Cardiac muscle cell (in vitro differentiated cells and primary cell): ENCODE measurements around the gene ATP2B2. TPM values are rescaled to one million over a fixed set of nuclear protein-coding genes. Genes with fewer than 3 reads are reported as not detected.
A peak's percentile ranks its signal among the peaks of the same experiment; 100 is the strongest.

ENCODE experiments used
- DNase-seq, 2 donors: peaks; one replicate each; pipeline versions ENCODE4 v3.0.0 to v3.0.0-alpha.2; 2010 to 2017; ENCODE audit warnings: low read depth in 1 of 2, low spot score in 1 of 2
- H3K27ac ChIP-seq: fragments of 200-600 bp; sonication (generic); 2 replicates; pipeline ENCODE4 v1.5.1; 2016
- H3K27me3 ChIP-seq: fragments of 200-600 bp; sonication (generic); 2 replicates; pipeline ENCODE4 v1.6.0; 2016; ENCODE audit warnings: control low read depth
- H3K36me3 ChIP-seq: fragments of 200-600 bp; sonication (generic); 2 replicates; pipeline ENCODE4 v1.5.1; 2016; ENCODE audit warnings: control low read depth
- H3K4me1 ChIP-seq: fragments of 200-600 bp; sonication (generic); 2 replicates; pipeline ENCODE4 v1.8.1; 2017; ENCODE audit warnings: low read depth, mild to moderate bottlenecking, mixed run types
- H3K4me3 ChIP-seq: fragments of 200-600 bp; sonication (generic); 2 replicates; pipeline ENCODE4 v1.5.1; 2016; ENCODE audit warnings: mild to moderate bottlenecking
- H3K9me3 ChIP-seq: fragments of 200-600 bp; sonication (generic); 2 replicates; pipeline ENCODE4 v1.5.1; 2017; ENCODE audit warnings: low read depth, mild to moderate bottlenecking, control low read depth
- CTCF ChIP-seq: IDR thresholded peaks from 2 replicates; pipeline ENCODE4 v1.5.1; 2012; ENCODE audit warnings: low read depth, mild to moderate bottlenecking, low read length
- polyA plus RNA-seq: library from polyadenylated mRNA; unstranded; fragments of >200 nt; fragmentation: Nextera tagmentation; extraction: Ambion mirVana; gene quantifications from 2 replicates; pipeline ENCODE4 v1.2.1, GENCODE V29; 2016
- total RNA-seq: library from RNA; depleted of rRNA; stranded (reverse); fragments of >200 nt; gene quantifications from 2 replicates; pipeline ENCODE4 v1.2.3, GENCODE V29; 2016

ATP2B2 gene
- total and polyA plus RNA-seq, 2 experiments from 2014 or later: 0.22 to 0.77 TPM

- no peak overlapping the region for H3K27ac ChIP-seq
- no peak for TF ChIP-seq CTCF
- H3K4me1 ChIP-seq: no peaks in the 10 kb centered on the region
- no peaks in the 10 kb centered on the region for H3K36me3 ChIP-seq
- H3K27me3 ChIP-seq: no peaks in the 10 kb centered on the region
- DNase-seq: no peak
- no peak overlapping the region for H3K4me3 ChIP-seq
- H3K9me3 ChIP-seq: no peaks in the 10 kb centered on the region
These were observed 115.4 kb downstream of the ATP2B2 start for GRCh38 chr3:10389995-10390394.

- H3K27ac ChIP-seq: no peak overlapping the region
- no peak for DNase-seq
- no peak overlapping the region for H3K4me3 ChIP-seq
- no peaks in the 10 kb centered on the region for H3K36me3 ChIP-seq
- H3K27me3 ChIP-seq: no peaks in the 10 kb centered on the region
- H3K4me1 ChIP-seq: peaks cover 4% of the 10 kb centered on the region
- TF ChIP-seq CTCF: no peak
- H3K9me3 ChIP-seq: no peaks in the 10 kb centered on the region
These were observed 116.0 kb downstream of the ATP2B2 start for GRCh38 chr3:10389339-10389738.

GRCh38 chr3:10387881-10388609, 117.3 kb downstream of the ATP2B2 start:
- DNase-seq: peak; percentile 17 to 34
- no peaks in the 10 kb centered on the region for H3K27me3 ChIP-seq
- no peak for TF ChIP-seq CTCF

GRCh38 chr3:10386121-10386520, 119.3 kb downstream of the ATP2B2 start:
- no peak for DNase-seq
- no peaks in the 10 kb centered on the region for H3K36me3 ChIP-seq
- no peak overlapping the region for H3K4me3 ChIP-seq
- H3K27ac ChIP-seq: no peak overlapping the region
- no peaks in the 10 kb centered on the region for H3K27me3 ChIP-seq
- no peak for TF ChIP-seq CTCF
- no peaks in the 10 kb centered on the region for H3K9me3 ChIP-seq
- peaks cover 4% of the 10 kb centered on the region for H3K4me1 ChIP-seq

More at GRCh38 chr3:10387881-10388609, 117.3 kb downstream of the ATP2B2 start:
- H3K36me3 ChIP-seq: no peaks in the 10 kb centered on the region
- H3K4me3 ChIP-seq: no peak overlapping the region
- H3K27ac ChIP-seq: no peak overlapping the region
- H3K4me1 ChIP-seq: peaks cover 4% of the 10 kb centered on the region
- H3K9me3 ChIP-seq: no peaks in the 10 kb centered on the region

- TF ChIP-seq CTCF: no peak
- no peak overlapping the region for H3K27ac ChIP-seq
- DNase-seq: no peak
These were observed 120.6 kb downstream of the ATP2B2 start for GRCh38 chr3:10384541-10385360.

More at GRCh38 chr3:10384541-10385360, 120.6 kb downstream of the ATP2B2 start:
- Histone ChIP-seq H3K4me3 (no peak overlapping the region), H3K36me3 (no peaks in the 10 kb centered on the region), H3K9me3 (no peaks in the 10 kb centered on the region), H3K27me3 (no peaks in the 10 kb centered on the region), H3K4me1 (peaks cover 4% of the 10 kb centered on the region)
